ENCODE results near the gene BCAR1.
A peak's percentile ranks its signal among the peaks of the same experiment; 100 is the strongest.
"Not testable (repeated sequence)": the region's sequence is repeated elsewhere in the genome, so short reads cannot be mapped to it uniquely, and the experiment has no call there.

BCAR1 gene

DNA sequence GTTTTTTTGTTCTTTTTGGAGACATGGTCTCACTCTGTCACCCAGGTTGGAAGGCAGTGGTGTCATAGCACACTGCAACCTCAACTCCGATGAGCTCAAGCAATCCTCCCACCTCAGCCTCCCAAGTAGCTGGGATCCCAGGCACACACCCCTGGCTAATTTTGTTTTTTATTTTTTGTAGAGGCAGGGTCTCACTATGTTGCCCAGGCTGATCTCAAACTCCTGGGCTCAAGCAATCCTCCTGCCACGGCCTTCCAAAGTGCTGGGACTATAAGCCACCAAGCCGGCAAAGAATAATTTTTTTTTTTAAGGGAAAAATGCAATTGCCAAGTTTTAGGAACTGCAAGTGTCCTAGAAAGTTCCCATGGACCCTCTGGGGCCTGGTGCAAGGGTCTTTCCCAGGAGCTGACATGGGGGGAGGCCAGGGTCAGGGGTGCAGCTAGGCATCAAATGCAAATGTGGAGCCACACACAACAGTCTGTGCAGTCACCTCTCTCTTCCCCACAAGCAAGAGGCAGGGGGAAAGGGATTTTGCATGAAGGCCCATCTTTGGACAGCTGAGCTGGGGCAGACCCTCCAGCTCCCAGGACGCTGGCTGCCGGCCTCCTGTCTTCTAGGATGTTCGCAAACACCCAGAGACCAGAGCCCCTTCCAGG lies 20.1 kb upstream of the BCAR1 start:
- H3K27ac ChIP-seq (ENCODE audit: low read depth, low read length, severe bottlenecking) = peak overlapping the region; percentile 83
- H3K9me3 ChIP-seq (ENCODE audit: control insufficient read depth, low read length) = no peaks in the 10 kb centered on the region
- H3K4me1 ChIP-seq (ENCODE audit: control insufficient read depth, insufficient read depth, low read length, poor library complexity, severe bottlenecking) = peaks cover 30% of the 10 kb centered on the region
- no peaks in the 10 kb centered on the region for H3K36me3 ChIP-seq (ENCODE audit: control insufficient read depth, insufficient read depth, low read length)
- 80 to 84% methylated on average over 6 of the region's 6 CpGs for WGBS, 2 experiments (ENCODE audit: insufficient coverage in 2 of 2)
- no peak overlapping the region for H3K4me3 ChIP-seq (ENCODE audit: extremely low read depth, insufficient read depth, low read length, poor library complexity, severe bottlenecking)

DNA sequence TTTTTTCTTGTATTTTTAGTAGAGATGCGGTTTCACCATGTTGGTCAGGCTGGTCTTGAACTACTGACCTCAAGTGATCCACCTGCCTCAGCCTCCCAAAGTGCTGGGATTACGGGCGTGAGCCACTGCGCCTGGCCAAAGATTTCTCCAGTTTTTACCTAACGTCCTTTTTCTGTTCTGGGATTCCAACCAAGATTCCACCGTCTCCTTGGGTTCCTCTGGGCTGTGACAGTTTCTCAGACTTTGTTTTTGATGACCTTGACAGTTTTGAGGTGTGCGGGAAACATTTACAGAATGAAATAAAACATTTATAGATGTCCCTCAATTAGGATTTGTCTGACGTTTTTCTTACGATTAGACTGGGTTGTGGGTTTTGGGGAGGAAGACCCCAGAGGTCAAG lies 17.9 kb upstream of the BCAR1 start:
- not testable (repeated sequence) for H3K9me3 ChIP-seq (ENCODE audit: control insufficient read depth, low read length); H3K36me3 ChIP-seq (ENCODE audit: control insufficient read depth, insufficient read depth, low read length); H3K4me3 ChIP-seq (ENCODE audit: extremely low read depth, insufficient read depth, low read length, poor library complexity, severe bottlenecking); H3K27ac ChIP-seq (ENCODE audit: low read depth, low read length, severe bottlenecking)
- 90 to 99% methylated on average over 6 of the region's 9 CpGs for WGBS, 2 experiments (ENCODE audit: insufficient coverage in 2 of 2)
- H3K4me1 ChIP-seq (ENCODE audit: control insufficient read depth, insufficient read depth, low read length, poor library complexity, severe bottlenecking) = peaks cover 38% of the 10 kb centered on the region

DNA sequence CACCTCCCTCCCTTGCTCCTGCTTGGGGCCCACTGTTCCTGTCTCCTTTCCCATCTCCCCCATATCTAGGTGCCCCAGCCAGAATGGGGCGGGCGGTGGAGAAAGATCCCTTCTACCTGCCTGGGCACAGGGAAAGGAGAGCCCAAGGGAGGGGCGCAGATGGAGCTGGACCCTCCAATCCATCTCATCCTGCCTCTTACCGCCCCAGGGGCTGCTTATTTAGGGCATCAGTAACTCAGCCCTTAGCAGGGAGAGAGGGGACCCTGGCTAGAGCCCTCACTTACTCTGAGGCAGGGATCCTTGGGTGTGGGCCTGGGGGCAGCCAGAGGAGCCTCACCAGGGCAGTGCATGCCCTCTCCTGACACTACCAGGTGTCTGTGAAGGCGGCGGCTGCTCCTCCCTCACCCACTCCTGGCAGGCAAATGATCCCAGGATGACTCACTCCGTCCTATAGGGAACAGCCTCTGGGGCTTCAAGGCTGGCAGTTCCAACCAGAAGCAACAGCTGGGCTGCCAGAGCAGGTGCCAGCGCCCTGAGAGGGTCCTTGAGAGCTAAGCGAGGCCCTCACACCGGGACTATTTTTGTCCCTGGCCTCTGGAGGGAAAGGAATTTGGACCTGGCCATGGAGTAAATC lies 16.3 kb upstream of the BCAR1 start:
- Histone ChIP-seq H3K4me1 (ENCODE audit: control insufficient read depth, insufficient read depth, low read length, poor library complexity, severe bottlenecking) (peaks cover 40% of the 10 kb centered on the region), H3K36me3 (ENCODE audit: control insufficient read depth, insufficient read depth, low read length) (peaks cover 18% of the 10 kb centered on the region), H3K9me3 (ENCODE audit: control insufficient read depth, low read length) (no peaks in the 10 kb centered on the region), H3K4me3 (ENCODE audit: extremely low read depth, insufficient read depth, low read length, poor library complexity, severe bottlenecking) (no peak overlapping the region), H3K27ac (ENCODE audit: low read depth, low read length, severe bottlenecking) (no peak overlapping the region)
- 67 to 80% methylated on average over 5 to 6 of the region's 10 CpGs for WGBS, 2 experiments (ENCODE audit: insufficient coverage in 2 of 2)

DNA sequence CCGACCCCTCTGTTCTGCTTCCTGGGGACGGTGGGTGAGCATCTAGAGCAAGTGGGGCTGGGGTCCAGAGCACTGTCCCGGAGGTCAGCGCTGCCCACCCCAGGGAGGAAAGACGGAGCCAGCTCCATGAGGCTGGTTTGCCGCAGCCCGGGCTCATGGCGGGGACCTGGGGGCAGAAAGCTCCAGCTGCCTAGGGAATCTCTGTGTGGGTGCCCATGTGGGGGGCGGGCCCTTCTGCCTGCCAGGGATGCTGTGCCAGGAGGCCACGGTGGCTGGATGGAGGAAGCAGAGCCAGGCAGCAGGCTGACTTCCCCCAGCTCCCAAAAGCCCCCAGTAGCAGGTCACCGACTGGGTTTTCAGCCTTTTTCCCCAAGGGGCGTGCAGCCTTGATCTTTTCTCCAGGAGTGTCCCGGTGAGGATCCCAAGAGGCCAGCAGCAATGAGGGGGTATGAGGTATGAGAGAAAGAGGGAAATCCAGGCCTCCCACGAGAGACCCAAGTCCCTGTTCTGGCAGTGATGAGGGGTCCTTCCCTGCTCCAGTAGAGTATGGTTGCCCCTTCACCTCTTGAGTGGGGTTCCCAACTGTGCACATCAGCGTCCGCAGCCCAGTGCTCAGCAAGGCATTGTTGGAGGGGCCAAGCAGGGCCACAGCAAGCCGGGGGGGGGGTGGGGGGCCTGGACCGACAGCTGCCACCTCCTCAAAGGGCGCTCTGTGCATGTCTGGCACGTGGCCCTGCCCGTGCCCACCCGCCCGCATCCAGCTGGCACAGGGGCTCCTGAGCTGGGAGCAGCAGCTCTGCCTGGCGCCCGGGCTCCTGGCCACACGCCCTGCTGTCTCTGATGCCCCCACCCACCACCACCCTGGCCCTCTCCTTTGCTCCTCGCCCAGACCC lies 15.6 kb upstream of the BCAR1 start:
- H3K9me3 ChIP-seq (ENCODE audit: control insufficient read depth, low read length) = no peaks in the 10 kb centered on the region
- H3K4me1 ChIP-seq (ENCODE audit: control insufficient read depth, insufficient read depth, low read length, poor library complexity, severe bottlenecking) = peaks cover 41% of the 10 kb centered on the region
- 91 to 92% methylated on average over 22 to 23 of the region's 27 CpGs for WGBS, 2 experiments (ENCODE audit: insufficient coverage in 2 of 2)
- H3K36me3 ChIP-seq (ENCODE audit: control insufficient read depth, insufficient read depth, low read length) = peaks cover 26% of the 10 kb centered on the region
- peak overlapping the region; percentile 96 for H3K4me3 ChIP-seq (ENCODE audit: extremely low read depth, insufficient read depth, low read length, poor library complexity, severe bottlenecking)
- H3K27ac ChIP-seq (ENCODE audit: low read depth, low read length, severe bottlenecking) = no peak overlapping the region

DNA sequence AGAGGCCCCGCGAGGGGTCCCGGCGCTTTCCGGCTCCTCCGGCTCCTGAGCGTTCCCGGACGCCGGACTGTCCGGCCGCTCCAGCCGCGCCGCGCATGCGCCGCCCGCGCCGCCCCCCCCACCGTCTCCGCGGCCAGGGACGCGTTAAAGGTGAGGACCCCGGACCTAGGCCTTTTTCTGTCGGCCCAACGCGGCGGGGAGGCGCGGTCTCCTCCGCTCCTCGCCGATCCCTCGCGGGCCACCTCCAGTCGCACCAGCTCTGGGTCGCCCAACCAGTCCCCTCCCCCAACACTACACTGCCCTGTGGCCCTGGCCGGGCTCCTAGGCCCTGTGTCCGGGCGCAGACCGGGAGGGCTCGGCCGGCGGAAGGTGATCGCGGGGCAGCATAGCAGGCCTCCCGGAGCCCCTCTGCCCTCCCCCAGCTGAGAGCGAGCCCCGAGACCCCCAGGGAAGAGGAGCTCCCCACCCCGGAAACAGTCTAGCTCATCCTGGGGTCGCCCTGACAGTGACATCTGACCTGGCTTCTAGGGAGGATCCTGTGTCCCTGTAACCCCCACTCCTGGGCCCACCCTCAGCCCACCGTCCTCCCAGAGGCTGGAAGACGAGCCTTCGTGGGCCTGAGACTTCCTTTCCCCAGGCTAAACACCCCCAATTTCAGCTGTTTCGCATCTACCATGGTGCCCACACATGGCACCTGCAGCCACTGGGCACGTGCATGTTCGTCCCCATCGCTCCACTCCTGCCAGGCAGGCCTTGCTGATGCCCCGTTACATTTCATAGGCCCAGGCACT lies 14.7 kb upstream of the BCAR1 start:
- peak overlapping the region; percentile 96 for H3K4me3 ChIP-seq (ENCODE audit: extremely low read depth, insufficient read depth, low read length, poor library complexity, severe bottlenecking)
- H3K9me3 ChIP-seq (ENCODE audit: control insufficient read depth, low read length) = no peaks in the 10 kb centered on the region
- peak overlapping the region; percentile 53 for H3K27ac ChIP-seq (ENCODE audit: low read depth, low read length, severe bottlenecking)
- peaks cover 35% of the 10 kb centered on the region for H3K36me3 ChIP-seq (ENCODE audit: control insufficient read depth, insufficient read depth, low read length)
- 14% methylated on average over 49 to 60 of the region's 62 CpGs for WGBS, 2 experiments (ENCODE audit: insufficient coverage in 2 of 2)
- H3K4me1 ChIP-seq (ENCODE audit: control insufficient read depth, insufficient read depth, low read length, poor library complexity, severe bottlenecking) = peaks cover 49% of the 10 kb centered on the region

DNA sequence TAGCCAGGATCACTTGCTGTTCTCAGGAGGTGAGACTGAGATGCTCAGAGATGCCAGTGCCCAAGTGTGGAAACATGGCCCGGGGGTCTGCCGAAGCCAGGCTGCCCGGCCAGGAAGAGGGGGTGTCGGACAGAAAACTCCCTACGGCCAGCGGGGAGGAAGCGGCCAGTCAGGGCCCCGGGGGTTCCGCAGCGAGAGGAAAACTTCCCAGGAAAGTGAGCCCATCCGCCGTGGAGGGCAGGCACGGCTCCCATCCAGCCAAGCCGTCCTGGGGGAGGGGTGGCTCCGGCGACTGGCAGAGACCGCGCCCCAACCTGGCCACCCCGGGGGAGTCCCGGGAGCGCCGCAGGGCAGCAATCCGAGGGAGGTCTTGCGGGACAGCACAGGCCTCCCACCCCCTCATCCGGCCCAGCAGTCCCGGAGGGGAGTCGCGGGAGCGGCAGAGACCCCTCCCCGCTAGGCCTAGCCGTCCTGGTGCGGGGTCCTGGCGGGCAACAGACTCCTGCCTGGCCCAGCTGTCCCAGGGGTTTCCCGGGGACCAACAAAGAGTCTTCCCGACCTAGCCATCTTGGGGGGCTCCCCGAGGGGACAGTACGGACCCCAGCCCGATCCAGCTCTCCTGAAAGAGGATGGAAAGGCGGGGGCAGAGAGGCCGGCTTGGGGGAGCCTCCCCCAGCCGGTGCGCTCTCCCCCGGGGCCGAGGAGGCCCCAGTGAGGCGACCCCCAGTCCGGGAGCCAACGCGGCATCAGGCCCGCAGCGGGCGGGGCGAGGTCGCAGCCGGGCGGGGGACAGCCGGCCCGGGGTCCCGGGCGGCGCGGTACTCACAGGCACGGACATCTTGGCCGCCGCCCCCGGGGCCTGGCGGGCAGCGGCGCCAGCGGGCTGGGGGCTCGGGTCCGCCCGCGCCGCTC lies 13.8 kb upstream of the BCAR1 start:
- Histone ChIP-seq H3K9me3 (ENCODE audit: control insufficient read depth, low read length) (no peaks in the 10 kb centered on the region), H3K27ac (ENCODE audit: low read depth, low read length, severe bottlenecking) (peak overlapping the region; percentile 73)
- WGBS, 2 experiments (ENCODE audit: insufficient coverage in 2 of 2) = 1 to 2% methylated on average over 42 to 63 of the region's 74 CpGs

DNA sequence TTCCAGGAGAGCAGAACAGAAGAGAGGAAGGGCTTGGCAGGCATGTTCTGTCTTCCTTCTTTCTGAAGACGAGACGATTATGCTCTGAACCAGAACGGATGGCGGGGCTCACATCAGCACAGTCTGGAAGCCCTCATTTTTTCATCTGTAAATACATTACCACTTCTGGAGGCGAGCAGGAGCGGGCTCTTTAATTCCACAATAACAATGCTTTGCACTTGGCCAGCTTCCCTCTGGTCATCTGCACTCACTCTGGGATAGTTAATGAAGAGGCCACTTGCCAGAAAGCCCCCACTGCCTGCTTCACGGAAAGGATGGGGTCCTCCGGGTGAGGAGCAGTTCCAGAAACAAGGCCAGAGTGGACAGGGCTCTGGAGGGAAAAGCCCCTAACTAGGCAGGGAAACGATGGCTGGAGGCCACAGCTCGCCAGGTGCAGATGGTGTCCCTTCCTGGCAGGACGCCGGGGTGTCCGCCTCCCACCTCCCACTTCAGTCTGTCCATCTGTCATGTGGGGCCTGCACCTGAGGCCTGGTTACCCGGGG lies 13.1 kb upstream of the BCAR1 start:
- no peak overlapping the region for H3K27ac ChIP-seq (ENCODE audit: low read depth, low read length, severe bottlenecking)
- peaks cover 53% of the 10 kb centered on the region for H3K4me1 ChIP-seq (ENCODE audit: control insufficient read depth, insufficient read depth, low read length, poor library complexity, severe bottlenecking)
- peak overlapping the region; percentile 96 for H3K4me3 ChIP-seq (ENCODE audit: extremely low read depth, insufficient read depth, low read length, poor library complexity, severe bottlenecking)
- WGBS, 2 experiments (ENCODE audit: insufficient coverage in 2 of 2) = 64 to 67% methylated on average over 5 to 14 of the region's 14 CpGs
- peaks cover 47% of the 10 kb centered on the region for H3K36me3 ChIP-seq (ENCODE audit: control insufficient read depth, insufficient read depth, low read length)
- H3K9me3 ChIP-seq (ENCODE audit: control insufficient read depth, low read length) = no peaks in the 10 kb centered on the region

More for the DNA sequence above, 13.8 kb upstream of the BCAR1 start:
- Histone ChIP-seq H3K4me3 (ENCODE audit: extremely low read depth, insufficient read depth, low read length, poor library complexity, severe bottlenecking) (peak overlapping the region; percentile 96), H3K36me3 (ENCODE audit: control insufficient read depth, insufficient read depth, low read length) (peaks cover 42% of the 10 kb centered on the region), H3K4me1 (ENCODE audit: control insufficient read depth, insufficient read depth, low read length, poor library complexity, severe bottlenecking) (peaks cover 53% of the 10 kb centered on the region)

DNA sequence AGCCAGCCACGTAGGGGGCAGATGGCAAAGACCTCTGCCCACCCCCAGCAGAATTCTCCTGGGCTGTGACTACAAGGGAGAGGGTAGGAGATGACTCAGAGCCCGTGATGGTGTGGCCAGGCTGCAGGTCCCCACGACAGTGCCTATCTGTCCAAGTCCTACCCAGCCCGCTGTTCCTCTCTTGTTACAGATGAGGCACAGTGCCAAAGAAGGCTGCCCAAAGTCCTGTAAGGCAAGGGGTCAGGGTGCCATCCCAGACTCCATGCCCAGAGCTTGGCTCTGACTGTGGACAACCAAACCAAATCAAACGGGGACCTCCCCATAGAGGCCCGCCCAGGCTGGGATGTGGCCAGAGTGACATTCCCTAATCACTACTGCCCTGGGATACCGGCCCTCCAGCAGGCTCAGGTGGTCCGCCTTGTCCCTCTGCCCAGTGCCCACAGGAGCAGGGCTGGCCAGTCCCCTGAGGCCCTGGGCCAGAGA lies 12.6 kb upstream of the BCAR1 start:
- WGBS, 2 experiments (ENCODE audit: insufficient coverage in 2 of 2) = 82 to 92% methylated on average over 4 to 8 of the region's 8 CpGs
- peak overlapping the region; percentile 96 for H3K4me3 ChIP-seq (ENCODE audit: extremely low read depth, insufficient read depth, low read length, poor library complexity, severe bottlenecking)
- peaks cover 53% of the 10 kb centered on the region for H3K4me1 ChIP-seq (ENCODE audit: control insufficient read depth, insufficient read depth, low read length, poor library complexity, severe bottlenecking)
- no peaks in the 10 kb centered on the region for H3K9me3 ChIP-seq (ENCODE audit: control insufficient read depth, low read length)
- no peak overlapping the region for H3K27ac ChIP-seq (ENCODE audit: low read depth, low read length, severe bottlenecking)
- peaks cover 47% of the 10 kb centered on the region for H3K36me3 ChIP-seq (ENCODE audit: control insufficient read depth, insufficient read depth, low read length)

DNA sequence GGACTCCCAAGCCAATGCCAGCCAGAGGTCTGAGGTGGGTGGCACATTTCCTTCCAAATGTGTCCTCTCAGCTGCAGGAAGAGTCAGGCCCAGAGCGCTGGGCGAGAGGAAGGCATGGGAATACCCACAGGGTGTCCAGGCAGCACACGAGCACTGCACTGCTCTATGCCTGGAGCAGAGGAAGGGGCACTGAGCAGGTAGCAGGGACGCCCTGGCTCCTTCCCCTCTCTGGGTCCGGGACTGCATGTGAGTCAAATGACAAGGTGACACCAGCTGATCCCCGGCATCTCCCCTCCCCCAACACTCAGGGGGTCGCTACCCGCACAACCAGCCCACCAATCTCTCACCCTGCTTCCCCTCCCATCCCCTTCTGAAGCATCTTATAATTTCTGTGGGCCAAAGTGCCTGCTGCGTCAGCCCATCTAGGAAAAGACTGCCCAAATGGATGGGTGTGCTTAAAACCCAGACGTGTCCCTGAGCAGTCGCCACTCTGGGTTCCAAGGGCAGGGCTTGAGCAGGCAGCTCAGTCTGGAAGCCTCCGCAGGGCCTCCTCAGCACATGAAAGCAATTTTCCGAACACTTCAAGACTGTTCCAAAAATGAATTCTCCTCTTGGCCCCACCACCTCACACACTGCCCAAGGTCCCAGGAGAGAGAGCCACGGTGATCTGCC lies 12.0 kb upstream of the BCAR1 start:
- peaks cover 47% of the 10 kb centered on the region for H3K36me3 ChIP-seq (ENCODE audit: control insufficient read depth, insufficient read depth, low read length)
- no peak overlapping the region for H3K27ac ChIP-seq (ENCODE audit: low read depth, low read length, severe bottlenecking)
- peaks cover 56% of the 10 kb centered on the region for H3K4me1 ChIP-seq (ENCODE audit: control insufficient read depth, insufficient read depth, low read length, poor library complexity, severe bottlenecking)
- H3K4me3 ChIP-seq (ENCODE audit: extremely low read depth, insufficient read depth, low read length, poor library complexity, severe bottlenecking) = peak overlapping the region; percentile 9
- WGBS, 2 experiments (ENCODE audit: insufficient coverage in 2 of 2) = 94 to 95% methylated on average over 10 to 14 of the region's 14 CpGs
- H3K9me3 ChIP-seq (ENCODE audit: control insufficient read depth, low read length) = no peaks in the 10 kb centered on the region

Data from mesodermal cell (in vitro differentiated cells).